ENCODE measurements around the gene HOPX.
"Not testable (repeated sequence)": the region's sequence is repeated elsewhere in the genome, so short reads cannot be mapped to it uniquely, and the experiment has no call there.

Gene HOPX

DNA sequence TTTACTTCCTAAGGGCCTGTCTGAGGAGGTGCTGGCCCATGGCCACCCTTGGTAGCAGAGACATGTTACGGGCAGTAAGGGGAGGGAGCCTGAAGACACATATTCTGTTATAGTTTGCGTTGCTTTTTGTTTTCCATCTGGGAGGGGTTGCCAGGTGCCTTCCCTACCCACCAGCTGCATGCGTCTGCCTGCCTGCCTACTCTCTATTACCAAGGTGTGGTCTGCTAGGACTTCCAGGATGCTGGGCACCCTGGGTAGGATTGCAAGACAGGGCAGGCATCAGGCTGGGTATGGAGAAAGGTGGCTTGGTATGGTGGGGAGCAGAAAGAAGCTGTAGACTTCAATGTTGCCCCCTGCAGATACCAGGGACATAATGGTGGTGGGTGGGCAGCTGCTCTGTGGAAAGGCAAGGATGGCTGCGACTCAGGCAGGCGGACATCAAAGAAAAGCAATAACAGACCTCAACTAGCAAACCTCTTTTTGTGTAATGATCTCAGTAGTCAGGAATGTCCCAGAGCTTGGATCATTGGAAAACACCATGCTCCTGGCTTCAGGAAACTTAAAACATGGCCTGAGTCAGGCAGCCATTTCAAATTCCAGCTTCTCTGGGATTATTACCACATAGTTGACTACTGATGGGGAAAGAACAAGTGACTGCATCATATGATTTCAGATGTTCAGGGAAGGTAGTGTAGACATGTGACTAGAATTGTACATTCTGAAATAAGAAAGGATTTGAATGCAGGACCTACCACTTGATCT, 67.8 kb downstream of the HOPX start:
- peak; percentile 82 for DNase-seq (ENCODE audit: low read depth)
- TF ChIP-seq, protein P1, sequence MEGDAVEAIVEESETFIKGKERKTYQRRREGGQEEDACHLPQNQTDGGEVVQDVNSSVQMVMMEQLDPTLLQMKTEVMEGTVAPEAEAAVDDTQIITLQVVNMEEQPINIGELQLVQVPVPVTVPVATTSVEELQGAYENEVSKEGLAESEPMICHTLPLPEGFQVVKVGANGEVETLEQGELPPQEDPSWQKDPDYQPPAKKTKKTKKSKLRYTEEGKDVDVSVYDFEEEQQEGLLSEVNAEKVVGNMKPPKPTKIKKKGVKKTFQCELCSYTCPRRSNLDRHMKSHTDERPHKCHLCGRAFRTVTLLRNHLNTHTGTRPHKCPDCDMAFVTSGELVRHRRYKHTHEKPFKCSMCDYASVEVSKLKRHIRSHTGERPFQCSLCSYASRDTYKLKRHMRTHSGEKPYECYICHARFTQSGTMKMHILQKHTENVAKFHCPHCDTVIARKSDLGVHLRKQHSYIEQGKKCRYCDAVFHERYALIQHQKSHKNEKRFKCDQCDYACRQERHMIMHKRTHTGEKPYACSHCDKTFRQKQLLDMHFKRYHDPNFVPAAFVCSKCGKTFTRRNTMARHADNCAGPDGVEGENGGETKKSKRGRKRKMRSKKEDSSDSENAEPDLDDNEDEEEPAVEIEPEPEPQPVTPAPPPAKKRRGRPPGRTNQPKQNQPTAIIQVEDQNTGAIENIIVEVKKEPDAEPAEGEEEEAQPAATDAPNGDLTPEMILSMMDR (IDR thresholded peaks at IDR 0.05; ENCODE audit: low read depth, low read length, missing control alignments), result no peak
- in situ Hi-C loops (cut with HindIII; ENCODE audit: low sequenced_read_pairs), result no loop called here
- no peak overlapping the region for H3K4me3 ChIP-seq (ENCODE audit: low read depth, low read length)

DNA sequence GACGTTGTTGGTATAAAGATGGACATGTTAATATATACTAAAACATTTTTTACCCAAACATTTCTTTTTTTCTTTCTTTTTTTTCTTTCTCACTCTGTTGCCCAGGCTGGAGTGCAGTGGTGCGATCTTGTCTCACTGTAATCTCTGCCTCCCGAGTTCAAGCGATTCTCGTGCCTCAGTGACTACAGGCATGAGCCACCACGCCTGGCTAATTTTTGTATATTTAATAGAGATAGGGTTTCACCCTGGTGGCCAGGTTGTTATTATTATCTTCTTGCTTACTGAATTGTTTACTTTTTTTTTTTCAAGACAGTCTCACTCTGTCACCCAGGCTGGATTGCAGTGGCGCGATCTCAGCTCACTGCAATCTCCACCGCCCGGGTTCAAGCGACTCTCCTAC, 68.8 kb downstream of the HOPX start:
- TF ChIP-seq, protein P1 (IDR thresholded peaks at IDR 0.05; ENCODE audit: low read depth, low read length, missing control alignments), result no peak
- in situ Hi-C loops (cut with HindIII; ENCODE audit: low sequenced_read_pairs), result no loop called here
- DNase-seq (ENCODE audit: low read depth), result no peak
- H3K4me3 ChIP-seq (ENCODE audit: low read depth, low read length), result no peak overlapping the region

DNA sequence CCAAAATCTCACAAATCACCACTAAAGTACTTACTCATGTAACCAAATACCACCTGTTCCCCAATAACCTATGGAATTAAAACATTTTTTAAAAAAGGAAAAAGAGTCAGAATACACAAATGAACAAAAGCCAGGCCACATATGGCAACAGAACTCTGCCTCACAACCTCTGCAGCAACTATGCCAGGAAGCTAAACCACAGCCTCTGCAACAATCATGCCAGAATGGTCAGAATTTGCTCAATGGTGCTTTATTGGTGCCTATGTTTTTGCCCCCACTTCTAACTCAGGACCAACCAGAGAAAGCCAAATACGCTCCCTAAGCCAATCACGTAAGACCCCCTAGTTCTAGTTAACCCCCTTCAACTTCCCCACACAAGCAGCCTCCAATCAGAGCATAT, 69.6 kb downstream of the HOPX start:
- TF ChIP-seq, protein P1 (IDR thresholded peaks at IDR 0.05; ENCODE audit: low read depth, low read length, missing control alignments), result no peak
- H3K4me3 ChIP-seq (ENCODE audit: low read depth, low read length), result no peak overlapping the region
- in situ Hi-C loops (cut with HindIII; ENCODE audit: low sequenced_read_pairs), result no loop called here
- DNase-seq (ENCODE audit: low read depth), result peak; percentile 19

DNA sequence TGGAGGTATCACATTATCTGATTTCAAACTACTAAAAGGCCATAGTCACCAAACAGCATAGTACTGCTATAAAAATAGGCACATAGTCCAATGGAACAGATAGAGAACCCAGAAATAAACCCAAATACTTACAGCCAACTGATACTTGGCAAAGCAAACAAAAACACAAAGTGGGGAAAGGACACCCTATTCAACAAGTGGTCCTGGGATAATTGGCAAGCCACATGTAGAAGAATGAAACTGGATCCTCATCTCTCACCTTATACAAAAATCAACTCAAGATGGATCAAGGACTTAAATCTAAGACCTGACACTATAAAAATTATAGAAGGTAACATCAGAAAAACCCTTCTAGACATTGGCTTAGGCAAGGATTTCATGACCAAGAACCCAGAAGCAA, 70.9 kb downstream of the HOPX start:
- DNase-seq (ENCODE audit: low read depth); in situ Hi-C loops (cut with HindIII; ENCODE audit: low sequenced_read_pairs); H3K4me3 ChIP-seq (ENCODE audit: low read depth, low read length): not testable (repeated sequence)

DNA sequence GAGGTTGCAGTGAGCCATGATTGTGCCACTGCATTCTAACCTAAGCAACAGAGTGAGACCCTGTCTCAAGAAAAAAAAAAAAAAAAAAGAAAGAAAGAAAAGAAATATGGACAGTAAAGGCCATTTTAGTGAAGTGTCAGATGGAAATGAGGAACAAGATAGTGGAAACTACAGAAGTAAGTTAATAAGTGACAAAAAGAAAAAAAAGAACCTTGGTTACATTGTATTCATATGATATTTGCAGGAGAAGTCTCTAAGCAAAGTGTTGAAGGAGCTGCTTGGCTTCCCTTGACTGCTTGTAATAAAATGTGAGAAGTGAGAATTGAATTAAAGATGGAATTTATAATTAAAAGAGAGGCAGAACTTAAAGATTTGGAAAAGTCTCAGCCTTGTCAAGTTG, 73.2 kb downstream of the HOPX start:
- TF ChIP-seq, protein P1 (IDR thresholded peaks at IDR 0.05; ENCODE audit: low read depth, low read length, missing control alignments), result no peak
- DNase-seq (ENCODE audit: low read depth), result no peak
- H3K4me3 ChIP-seq (ENCODE audit: low read depth, low read length), result no peak overlapping the region
- in situ Hi-C loops (cut with HindIII; ENCODE audit: low sequenced_read_pairs), result no loop called here

DNA sequence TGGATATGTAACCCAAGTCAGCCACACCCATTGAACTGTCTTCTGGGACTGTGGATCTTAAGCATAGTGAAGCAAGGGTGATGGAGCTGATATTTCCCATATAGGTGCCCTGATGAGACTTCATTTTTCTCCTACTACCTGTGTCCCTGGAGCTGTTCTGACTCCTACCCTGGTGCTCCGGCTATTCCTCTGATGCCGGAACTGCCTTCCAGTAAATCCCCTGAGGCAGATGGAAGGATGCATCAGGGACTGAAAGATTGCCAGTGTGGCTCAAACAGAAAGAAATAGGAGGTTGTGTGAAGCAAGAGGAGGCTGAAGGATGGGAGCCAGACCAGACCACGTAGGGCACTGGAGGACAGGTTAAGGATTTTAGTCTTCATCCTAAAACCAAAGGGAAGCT, 74.7 kb downstream of the HOPX start:
- no peak overlapping the region for H3K4me3 ChIP-seq (ENCODE audit: low read depth, low read length)
- TF ChIP-seq, protein P1 (IDR thresholded peaks at IDR 0.05; ENCODE audit: low read depth, low read length, missing control alignments), result no peak
- in situ Hi-C loops (cut with HindIII; ENCODE audit: low sequenced_read_pairs), result no loop called here
- no peak for DNase-seq (ENCODE audit: low read depth)

DNA sequence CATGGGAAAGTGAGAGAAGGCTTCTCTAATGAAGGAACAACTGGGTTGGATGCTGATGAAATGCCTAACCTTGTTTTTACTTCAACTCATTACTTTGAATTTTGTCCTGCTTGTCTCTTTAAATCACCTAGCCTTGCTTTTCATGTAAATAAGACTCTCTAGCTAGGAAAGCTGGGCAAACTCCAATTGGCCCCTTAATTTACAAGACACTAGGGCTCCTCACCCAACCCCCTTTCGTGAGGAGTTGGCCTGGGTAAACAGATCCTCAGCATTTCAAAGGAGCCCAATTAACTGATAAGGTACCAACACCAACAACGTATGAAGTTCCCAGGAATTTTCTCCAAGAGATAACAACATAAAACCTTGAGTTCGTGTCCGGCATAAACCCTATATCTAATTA, 75.6 kb downstream of the HOPX start:
- DNase-seq (ENCODE audit: low read depth); H3K4me3 ChIP-seq (ENCODE audit: low read depth, low read length); in situ Hi-C loops (cut with HindIII; ENCODE audit: low sequenced_read_pairs): not testable (repeated sequence)

DNA sequence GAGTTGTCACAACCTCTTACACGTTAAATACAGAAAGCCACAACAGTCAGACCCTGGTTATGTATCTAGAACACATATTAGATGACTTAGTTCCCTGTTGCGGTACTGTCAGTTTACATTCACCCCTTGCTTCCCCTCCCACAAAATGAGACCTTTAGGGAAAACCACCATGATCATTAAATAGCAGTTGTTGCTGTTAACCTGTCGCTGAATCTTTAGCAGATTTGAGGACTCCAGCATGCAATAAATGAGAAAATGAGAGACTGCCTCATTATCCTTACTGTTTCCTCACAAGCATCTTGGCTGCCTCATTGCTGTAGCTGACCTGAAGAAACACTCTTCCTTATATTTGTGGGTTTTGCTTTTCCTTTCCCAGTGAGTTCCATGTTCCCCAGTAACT, 77.8 kb downstream of the HOPX start:
- no peak overlapping the region for H3K4me3 ChIP-seq (ENCODE audit: low read depth, low read length)
- in situ Hi-C loops (cut with HindIII; ENCODE audit: low sequenced_read_pairs), result no loop called here
- DNase-seq (ENCODE audit: low read depth), result no peak
- TF ChIP-seq, protein P1 (IDR thresholded peaks at IDR 0.05; ENCODE audit: low read depth, low read length, missing control alignments), result no peak

All from astrocyte of the cerebellum (primary cell).